Esophagus squamous epithelium (tissue), 4 donors: Measurements from ENCODE around the gene N4BP2.

ENCODE experiments used
- POLR2A ChIP-seq, 4 donors: fragments of 450-650 bp; IDR thresholded peaks; one replicate each; pipeline ENCODE4 v1.6.1; 2017; ENCODE audit warnings: antibody characterized with exemption in 4 of 4, mild to moderate bottlenecking in 4 of 4, moderate library complexity in 3 of 4
- TF ChIP-seq, protein P1 (sequence below), 6 experiments: fragments of 450-650 bp in 4 of 6; fragments of 200-600 bp in 2 of 6; sonication (generic) in 2 of 6; IDR thresholded peaks; one replicate each; pipeline ENCODE4 v1.5.1; 2016 to 2019; ENCODE audit warnings: antibody characterized with exemption in 6 of 6, mild to moderate bottlenecking in 4 of 6, moderate library complexity in 4 of 6

DNA sequence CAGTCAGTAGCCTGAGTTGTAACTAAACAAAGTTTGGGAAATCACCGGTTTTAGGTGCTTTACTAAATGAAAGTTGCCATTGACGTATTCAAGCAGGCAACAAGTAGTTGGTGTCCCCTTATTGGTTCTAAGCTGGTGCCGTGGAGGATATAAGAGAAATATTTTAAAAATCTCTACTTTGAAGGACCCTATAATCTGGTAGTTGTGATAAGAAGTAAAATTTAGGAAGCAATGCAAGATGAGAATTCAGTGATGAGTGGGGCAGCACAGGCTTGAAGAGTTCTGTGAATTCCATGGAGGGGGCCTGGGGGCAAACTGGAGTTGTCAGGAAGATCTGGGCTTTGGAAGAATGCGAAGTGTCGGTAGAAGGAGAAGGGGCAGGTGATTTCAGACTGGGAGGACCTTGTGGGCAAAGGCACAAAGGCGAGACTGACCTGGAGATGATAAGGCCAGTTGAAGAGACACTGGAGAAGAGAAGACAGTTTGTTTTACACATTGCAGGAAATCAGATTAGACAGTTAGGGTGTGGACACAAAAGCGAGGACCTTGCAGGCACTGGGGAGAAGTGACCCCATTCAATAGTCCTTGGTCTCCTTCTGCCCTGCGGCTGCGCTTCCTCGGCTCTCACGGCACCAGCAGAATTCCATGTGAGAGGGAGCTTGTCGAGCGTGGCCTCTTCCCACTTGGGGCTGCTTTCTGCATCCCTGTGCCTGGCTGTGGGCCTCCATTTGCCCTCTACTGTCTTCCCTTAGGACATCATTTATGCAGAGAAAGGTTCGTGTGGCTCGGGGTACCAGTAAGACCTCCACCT is 141.4 kb downstream of the N4BP2 start:
- TF ChIP-seq, protein P1, sequence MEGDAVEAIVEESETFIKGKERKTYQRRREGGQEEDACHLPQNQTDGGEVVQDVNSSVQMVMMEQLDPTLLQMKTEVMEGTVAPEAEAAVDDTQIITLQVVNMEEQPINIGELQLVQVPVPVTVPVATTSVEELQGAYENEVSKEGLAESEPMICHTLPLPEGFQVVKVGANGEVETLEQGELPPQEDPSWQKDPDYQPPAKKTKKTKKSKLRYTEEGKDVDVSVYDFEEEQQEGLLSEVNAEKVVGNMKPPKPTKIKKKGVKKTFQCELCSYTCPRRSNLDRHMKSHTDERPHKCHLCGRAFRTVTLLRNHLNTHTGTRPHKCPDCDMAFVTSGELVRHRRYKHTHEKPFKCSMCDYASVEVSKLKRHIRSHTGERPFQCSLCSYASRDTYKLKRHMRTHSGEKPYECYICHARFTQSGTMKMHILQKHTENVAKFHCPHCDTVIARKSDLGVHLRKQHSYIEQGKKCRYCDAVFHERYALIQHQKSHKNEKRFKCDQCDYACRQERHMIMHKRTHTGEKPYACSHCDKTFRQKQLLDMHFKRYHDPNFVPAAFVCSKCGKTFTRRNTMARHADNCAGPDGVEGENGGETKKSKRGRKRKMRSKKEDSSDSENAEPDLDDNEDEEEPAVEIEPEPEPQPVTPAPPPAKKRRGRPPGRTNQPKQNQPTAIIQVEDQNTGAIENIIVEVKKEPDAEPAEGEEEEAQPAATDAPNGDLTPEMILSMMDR (IDR thresholded peaks at IDR 0.05): no peak
- peak in 1 of 4 donors; percentile 24 for TF ChIP-seq POLR2A (IDR thresholded peaks at IDR 0.05)
